Tibial nerve (tissue), 4 donors: Measurements from ENCODE around the gene HEMK1. TPM values are rescaled to one million over a fixed set of nuclear protein-coding genes. Genes with fewer than 3 reads are reported as not detected.

ENCODE experiments used
- DNase-seq, 2 donors: peaks; one replicate each; pipeline ENCODE4 v3.0.0-alpha.2; 2019; ENCODE audit warnings: low spot score in 2 of 2
- H3K27ac ChIP-seq, 4 donors: fragments of 200-600 bp; sonication (generic) in 3 of 4; one replicate each; pipeline ENCODE4 v1.5.1; 2017 to 2019; ENCODE audit warnings: mild to moderate bottlenecking in 1 of 4
- H3K27me3 ChIP-seq, 2 donors: fragments of 200-600 bp; sonication (generic) in 1 of 2; one replicate each; pipeline versions ENCODE4 v1.5.1 to v1.6.0; 2017 to 2019
- H3K36me3 ChIP-seq, 3 donors: fragments of 200-600 bp; sonication (generic); one replicate each; pipeline ENCODE4 v1.5.1; 2018 to 2019
- H3K4me1 ChIP-seq, 4 donors: fragments of 200-600 bp; sonication (generic) in 3 of 4; one replicate each; pipeline ENCODE4 v1.5.1; 2017 to 2019
- H3K4me3 ChIP-seq, 4 donors: fragments of 200-600 bp; sonication (generic) in 3 of 4; one replicate each; pipeline ENCODE4 v1.5.1; 2017 to 2019; ENCODE audit warnings: mild to moderate bottlenecking in 1 of 4, moderate library complexity in 1 of 4
- H3K9me3 ChIP-seq, 4 donors: fragments of 200-600 bp; sonication (generic) in 3 of 4; one replicate each; pipeline ENCODE4 v1.5.1; 2017 to 2019
- EP300 ChIP-seq, 2 donors: sonication (generic); formaldehyde crosslinking; IDR thresholded peaks; one replicate each; pipeline ENCODE4 v1.6.1; 2017; ENCODE audit warnings: antibody characterized with exemption in 2 of 2, mild to moderate bottlenecking in 1 of 2
- POLR2A ChIP-seq, 2 donors: fragments of 450-650 bp; IDR thresholded peaks; one replicate each; pipeline ENCODE4 v1.6.1; 2017; ENCODE audit warnings: antibody characterized with exemption in 2 of 2, mild to moderate bottlenecking in 2 of 2, moderate library complexity in 2 of 2
- whole genome bisulfite sequencing, 2 donors: methylation state at CpG; one replicate each; pipeline ENCODE4 v1.1.5; 2018; 5-methylcytosine and 5-hydroxymethylcytosine counted together
- total RNA-seq, 4 donors: library from RNA; depleted of rRNA; stranded (reverse); fragments of >200 nt; gene quantifications; one replicate each; pipeline ENCODE4 v1.1.0, GENCODE V29; 2016
- TF ChIP-seq, protein P1 (sequence below), 5 experiments: fragments of 200-600 bp in 3 of 5; fragments of 450-650 bp in 2 of 5; sonication (generic) in 3 of 5; IDR thresholded peaks; one replicate each; pipeline ENCODE4 v1.5.1; 2016 to 2019; ENCODE audit warnings: antibody characterized with exemption in 5 of 5, mild to moderate bottlenecking in 3 of 5, moderate library complexity in 2 of 5

HEMK1 gene
- total RNA-seq, 4 donors from 2014 or later: 6.9 to 10.2 (median 8.8) TPM

DNA sequence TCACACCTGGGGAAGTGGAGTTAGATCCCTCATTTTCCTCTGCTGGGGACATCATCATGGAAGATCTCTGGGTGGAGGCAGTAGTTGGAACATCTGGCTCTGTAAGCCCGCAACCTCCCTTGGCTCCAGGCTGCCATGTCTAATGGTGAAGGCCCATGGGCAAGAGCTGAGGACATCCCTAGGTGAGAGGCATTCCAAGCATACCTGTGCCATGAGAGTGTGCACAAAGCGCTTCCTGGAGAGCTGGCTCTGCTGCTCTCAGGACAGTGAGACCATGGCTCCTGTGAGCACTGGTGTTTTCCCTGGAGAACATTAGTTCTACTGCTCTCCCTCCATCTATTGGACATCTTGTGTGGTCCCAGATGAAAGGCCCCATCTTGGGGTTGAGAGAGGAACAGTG, 55.3 kb downstream of the HEMK1 start:
- TF ChIP-seq POLR2A (IDR thresholded peaks at IDR 0.05) (no peak), EP300 (IDR thresholded peaks at IDR 0.05) (no peak)
- TF ChIP-seq, protein P1, sequence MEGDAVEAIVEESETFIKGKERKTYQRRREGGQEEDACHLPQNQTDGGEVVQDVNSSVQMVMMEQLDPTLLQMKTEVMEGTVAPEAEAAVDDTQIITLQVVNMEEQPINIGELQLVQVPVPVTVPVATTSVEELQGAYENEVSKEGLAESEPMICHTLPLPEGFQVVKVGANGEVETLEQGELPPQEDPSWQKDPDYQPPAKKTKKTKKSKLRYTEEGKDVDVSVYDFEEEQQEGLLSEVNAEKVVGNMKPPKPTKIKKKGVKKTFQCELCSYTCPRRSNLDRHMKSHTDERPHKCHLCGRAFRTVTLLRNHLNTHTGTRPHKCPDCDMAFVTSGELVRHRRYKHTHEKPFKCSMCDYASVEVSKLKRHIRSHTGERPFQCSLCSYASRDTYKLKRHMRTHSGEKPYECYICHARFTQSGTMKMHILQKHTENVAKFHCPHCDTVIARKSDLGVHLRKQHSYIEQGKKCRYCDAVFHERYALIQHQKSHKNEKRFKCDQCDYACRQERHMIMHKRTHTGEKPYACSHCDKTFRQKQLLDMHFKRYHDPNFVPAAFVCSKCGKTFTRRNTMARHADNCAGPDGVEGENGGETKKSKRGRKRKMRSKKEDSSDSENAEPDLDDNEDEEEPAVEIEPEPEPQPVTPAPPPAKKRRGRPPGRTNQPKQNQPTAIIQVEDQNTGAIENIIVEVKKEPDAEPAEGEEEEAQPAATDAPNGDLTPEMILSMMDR (IDR thresholded peaks at IDR 0.05): no peak
- no peak for DNase-seq
- Histone ChIP-seq H3K27ac (no peak overlapping the region), H3K36me3 (peaks cover 0 to 11% (median 0%) of the 10 kb centered on the region in 3 donors), H3K27me3 (no peaks in the 10 kb centered on the region), H3K9me3 (no peaks in the 10 kb centered on the region), H3K4me3 (no peak overlapping the region), H3K4me1 (peaks cover 0 to 40% (median 12%) of the 10 kb centered on the region in 4 donors)
- WGBS, 2 donors: 96 to 100% methylated on average over 2 of the region's 2 CpGs

- H3K4me1 ChIP-seq: peaks cover 0 to 43% (median 12%) of the 10 kb centered on the region in 4 donors
- DNase-seq: no peak
- WGBS, 2 donors: 71 to 76% methylated on average over 15 to 16 of the region's 18 CpGs
These were observed 56.2 kb downstream of the HEMK1 start for GRCh38 chr3:50625231-50626182.

DNA sequence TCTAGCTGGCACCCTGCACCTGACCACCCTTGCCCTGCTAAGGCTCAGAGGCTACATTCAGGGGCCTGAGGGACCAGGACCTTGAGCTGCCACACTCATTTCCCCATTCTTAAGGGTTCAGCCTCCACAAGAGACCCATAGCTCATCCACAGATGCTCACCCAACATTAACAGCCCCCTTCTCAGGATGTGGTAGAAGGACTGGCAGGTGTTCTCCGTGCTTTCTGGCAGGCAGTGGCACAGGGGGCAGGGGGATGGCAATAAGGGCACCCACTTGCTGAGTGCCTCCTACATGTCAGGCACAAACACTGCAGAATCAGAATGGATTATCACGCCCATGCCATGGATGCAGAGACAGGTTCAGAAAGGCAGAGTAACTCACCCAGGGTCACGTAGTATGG, 57.1 kb downstream of the HEMK1 start:
- H3K27me3 ChIP-seq: no peaks in the 10 kb centered on the region
- TF ChIP-seq POLR2A (IDR thresholded peaks at IDR 0.05) (no peak), EP300 (IDR thresholded peaks at IDR 0.05) (no peak)
- TF ChIP-seq, protein P1 (IDR thresholded peaks at IDR 0.05): no peak
- no peak for DNase-seq
- peaks cover 0 to 46% (median 13%) of the 10 kb centered on the region in 4 donors for H3K4me1 ChIP-seq
- H3K36me3 ChIP-seq: peaks cover 0 to 11% (median 0%) of the 10 kb centered on the region in 3 donors
- no peaks in the 10 kb centered on the region for H3K9me3 ChIP-seq
- no peak overlapping the region for H3K4me3 ChIP-seq
- WGBS, 2 donors: 62 to 85% methylated on average over 2 to 3 of the region's 3 CpGs
- no peak overlapping the region for H3K27ac ChIP-seq

More at GRCh38 chr3:50625231-50626182, 56.2 kb downstream of the HEMK1 start:
- Histone ChIP-seq H3K36me3 (peaks cover 0 to 11% (median 0%) of the 10 kb centered on the region in 3 donors), H3K27ac (no peak overlapping the region), H3K27me3 (no peaks in the 10 kb centered on the region), H3K9me3 (no peaks in the 10 kb centered on the region), H3K4me3 (no peak overlapping the region)
- TF ChIP-seq POLR2A (IDR thresholded peaks at IDR 0.05) (no peak), EP300 (IDR thresholded peaks at IDR 0.05) (no peak)
- TF ChIP-seq, protein P1 (IDR thresholded peaks at IDR 0.05): no peak

DNA sequence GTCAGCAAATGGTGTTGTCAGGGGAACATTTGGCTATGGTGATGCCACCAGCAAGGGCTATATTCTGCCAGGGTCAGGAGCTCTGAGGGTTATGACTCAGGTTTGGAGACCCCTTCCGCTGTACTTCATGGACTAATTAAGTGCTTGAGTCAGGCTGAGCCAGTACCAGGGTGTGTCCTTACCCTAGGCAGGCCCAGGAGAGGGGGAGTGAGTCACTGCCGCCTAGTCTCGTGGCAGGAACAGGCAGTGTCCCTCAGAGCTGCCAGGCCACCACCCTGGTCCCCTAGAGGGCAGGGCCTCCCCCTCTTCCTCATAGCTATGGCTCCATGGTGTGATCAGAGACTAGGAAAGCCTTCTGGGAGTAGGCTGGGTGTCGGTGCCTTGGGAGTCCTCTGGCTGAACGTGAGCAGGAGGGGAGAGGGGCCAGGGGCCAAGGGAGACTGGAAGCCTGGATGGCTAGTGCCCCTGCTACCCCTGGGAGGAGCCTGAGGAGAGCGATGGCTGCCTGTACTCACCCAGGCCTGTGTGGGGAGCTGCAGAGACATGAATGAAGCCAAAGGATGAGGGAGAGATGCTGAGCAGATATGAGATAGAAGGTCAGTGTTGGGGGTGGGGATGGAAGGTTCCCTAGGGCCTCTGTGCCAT, 58.2 kb downstream of the HEMK1 start:
- no peak for DNase-seq
- H3K9me3 ChIP-seq: no peaks in the 10 kb centered on the region
- peaks cover 0 to 48% (median 14%) of the 10 kb centered on the region in 4 donors for H3K4me1 ChIP-seq
- peaks cover 0 to 5% (median 0%) of the 10 kb centered on the region in 3 donors for H3K36me3 ChIP-seq
- TF ChIP-seq EP300 (IDR thresholded peaks at IDR 0.05): no peak
- TF ChIP-seq, protein P1 (IDR thresholded peaks at IDR 0.05): peak in 1 of 5 experiments; percentile 15
- 56 to 65% methylated on average over 3 to 4 of the region's 6 CpGs for WGBS, 2 donors
- H3K27me3 ChIP-seq: no peaks in the 10 kb centered on the region
- no peak overlapping the region for H3K4me3 ChIP-seq
- H3K27ac ChIP-seq: no peak overlapping the region
